Measurements from ENCODE around the gene PREP. TPM values are rescaled to one million over a fixed set of nuclear protein-coding genes. Genes with fewer than 3 reads are reported as not detected.

PREP gene
- total RNA-seq, 1 donor from 2014 or later: 55.4 TPM

GRCh38 chr6:105263685-105264610 lies 138.9 kb downstream of the PREP start:
- DNase-seq (ENCODE audit: low read depth) (peak; percentile 54), FAIRE-seq (no peak)
- Histone ChIP-seq H3K27me3 (ENCODE audit: insufficient read depth, low read length) (no peaks in the 10 kb centered on the region), H3K9ac (ENCODE audit: low read length) (no peak overlapping the region), H3K36me3 (ENCODE audit: insufficient read depth, low read length) (no peaks in the 10 kb centered on the region), H2AFZ (ENCODE audit: low read depth, low read length) (no peak overlapping the region), H3K79me2 (ENCODE audit: insufficient read depth, low read length) (no peaks in the 10 kb centered on the region), H3K4me1 (ENCODE audit: insufficient read depth, low read length) (no peaks in the 10 kb centered on the region), H3K27ac (ENCODE audit: low read depth, low read length) (no peak overlapping the region), H3K9me3 (ENCODE audit: insufficient read depth, low read depth, low read length) (no peaks in the 10 kb centered on the region), H4K20me1 (ENCODE audit: insufficient read depth, low read length) (no peaks in the 10 kb centered on the region), H3K4me2 (ENCODE audit: low read length) (peak overlapping the region; percentile 2), H3K4me3 (ENCODE audit: insufficient read depth, low read depth, low read length) (no peak overlapping the region)
- H3K27ac Mint-ChIP-seq (ENCODE audit: unreplicated experiment): no peak overlapping the region
- no peak overlapping the region for H3K4me3 Mint-ChIP-seq (ENCODE audit: unreplicated experiment)
- no peak for TF ChIP-seq EZH2 (IDR thresholded peaks at IDR 0.05; ENCODE audit: insufficient read depth, low read length)
- TF ChIP-seq, protein P1, sequence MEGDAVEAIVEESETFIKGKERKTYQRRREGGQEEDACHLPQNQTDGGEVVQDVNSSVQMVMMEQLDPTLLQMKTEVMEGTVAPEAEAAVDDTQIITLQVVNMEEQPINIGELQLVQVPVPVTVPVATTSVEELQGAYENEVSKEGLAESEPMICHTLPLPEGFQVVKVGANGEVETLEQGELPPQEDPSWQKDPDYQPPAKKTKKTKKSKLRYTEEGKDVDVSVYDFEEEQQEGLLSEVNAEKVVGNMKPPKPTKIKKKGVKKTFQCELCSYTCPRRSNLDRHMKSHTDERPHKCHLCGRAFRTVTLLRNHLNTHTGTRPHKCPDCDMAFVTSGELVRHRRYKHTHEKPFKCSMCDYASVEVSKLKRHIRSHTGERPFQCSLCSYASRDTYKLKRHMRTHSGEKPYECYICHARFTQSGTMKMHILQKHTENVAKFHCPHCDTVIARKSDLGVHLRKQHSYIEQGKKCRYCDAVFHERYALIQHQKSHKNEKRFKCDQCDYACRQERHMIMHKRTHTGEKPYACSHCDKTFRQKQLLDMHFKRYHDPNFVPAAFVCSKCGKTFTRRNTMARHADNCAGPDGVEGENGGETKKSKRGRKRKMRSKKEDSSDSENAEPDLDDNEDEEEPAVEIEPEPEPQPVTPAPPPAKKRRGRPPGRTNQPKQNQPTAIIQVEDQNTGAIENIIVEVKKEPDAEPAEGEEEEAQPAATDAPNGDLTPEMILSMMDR (IDR thresholded peaks at IDR 0.05; ENCODE audit: insufficient read depth, low read depth, low read length): no peak
- H3K9me3 Mint-ChIP-seq (ENCODE audit: unreplicated experiment): no peaks in the 10 kb centered on the region
- no peaks in the 10 kb centered on the region for H3K36me3 Mint-ChIP-seq (ENCODE audit: low read depth, unreplicated experiment)
- H3K4me1 Mint-ChIP-seq (ENCODE audit: low read depth, unreplicated experiment): peaks cover 7% of the 10 kb centered on the region
- H3K27me3 Mint-ChIP-seq (ENCODE audit: low read depth, unreplicated experiment): no peaks in the 10 kb centered on the region

DNA sequence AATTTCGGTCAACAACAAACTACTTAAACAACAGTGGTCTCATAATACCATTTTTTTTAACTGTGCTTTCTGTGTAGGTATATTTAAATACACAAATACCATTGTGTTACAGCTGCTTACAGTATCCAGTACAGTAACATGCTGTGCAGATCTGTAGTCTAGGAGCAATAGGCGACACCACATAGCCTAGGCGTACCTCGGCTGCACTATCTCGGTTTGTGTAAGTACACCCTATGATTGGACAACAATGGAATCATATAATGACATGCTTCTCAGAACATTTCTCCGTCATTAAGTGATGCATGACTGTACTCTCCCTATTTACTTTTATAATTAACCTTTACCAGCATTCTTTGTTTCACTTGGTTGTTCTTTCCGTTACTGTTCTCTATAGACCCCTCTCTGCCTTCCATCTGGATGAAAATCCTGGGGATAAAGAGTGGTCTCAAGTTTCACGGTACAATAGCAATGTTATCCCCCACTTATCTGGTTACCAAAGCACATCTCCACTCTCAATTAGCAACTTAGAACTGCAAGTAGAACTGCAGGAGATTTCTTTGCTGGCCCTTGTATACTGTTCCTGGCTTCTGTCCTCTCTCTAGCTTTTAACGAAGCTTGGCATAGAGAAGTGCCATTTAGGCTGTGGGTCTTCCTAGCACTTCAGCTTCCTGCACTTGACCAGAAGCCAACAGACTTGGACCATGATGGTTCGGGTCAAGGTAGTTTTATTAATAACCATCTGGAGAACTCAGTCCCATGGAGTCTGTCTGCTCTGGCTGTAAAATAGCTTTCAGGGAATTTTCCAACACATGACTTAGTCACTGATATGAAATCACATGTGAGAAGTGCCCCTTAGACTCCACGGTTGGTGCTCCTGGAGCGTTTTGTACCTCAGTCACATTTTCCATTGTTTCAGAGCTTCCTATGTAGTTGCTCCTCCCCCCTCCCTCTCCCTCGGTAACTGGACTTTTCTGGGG lies 142.7 kb downstream of the PREP start:
- Mint-ChIP-seq H3K4me1 (ENCODE audit: low read depth, unreplicated experiment) (peaks cover 15% of the 10 kb centered on the region), H3K4me3 (ENCODE audit: unreplicated experiment) (no peak overlapping the region), H3K27me3 (ENCODE audit: low read depth, unreplicated experiment) (no peaks in the 10 kb centered on the region), H3K27ac (ENCODE audit: unreplicated experiment) (no peak overlapping the region), H3K9me3 (ENCODE audit: unreplicated experiment) (no peaks in the 10 kb centered on the region), H3K36me3 (ENCODE audit: low read depth, unreplicated experiment) (no peaks in the 10 kb centered on the region)
- TF ChIP-seq, protein P1 (IDR thresholded peaks at IDR 0.05; ENCODE audit: insufficient read depth, low read depth, low read length): no peak
- no peak for TF ChIP-seq EZH2 (IDR thresholded peaks at IDR 0.05; ENCODE audit: insufficient read depth, low read length)
- Histone ChIP-seq H3K36me3 (ENCODE audit: insufficient read depth, low read length) (no peaks in the 10 kb centered on the region), H4K20me1 (ENCODE audit: insufficient read depth, low read length) (no peaks in the 10 kb centered on the region), H3K79me2 (ENCODE audit: insufficient read depth, low read length) (no peaks in the 10 kb centered on the region), H3K9ac (ENCODE audit: low read length) (no peak overlapping the region), H3K4me3 (ENCODE audit: insufficient read depth, low read depth, low read length) (no peak overlapping the region), H3K9me3 (ENCODE audit: insufficient read depth, low read depth, low read length) (no peaks in the 10 kb centered on the region), H3K27ac (ENCODE audit: low read depth, low read length) (no peak overlapping the region), H3K4me2 (ENCODE audit: low read length) (no peak overlapping the region), H3K27me3 (ENCODE audit: insufficient read depth, low read length) (no peaks in the 10 kb centered on the region), H3K4me1 (ENCODE audit: insufficient read depth, low read length) (no peaks in the 10 kb centered on the region), H2AFZ (ENCODE audit: low read depth, low read length) (no peak overlapping the region)
- DNase-seq (ENCODE audit: low read depth): peak; percentile 18
- no peak for FAIRE-seq

Measured in astrocyte (in vitro differentiated cells and primary cell).